SU-DHL-6 (cell line): Measurements from ENCODE around the gene HEATR5A.

Experiments
- CTCF ChIP-seq: fragments of 200-600 bp; sonication (generic); IDR thresholded peaks from one replicate; pipeline ENCODE4 v1.5.1; 2017; ENCODE audit warnings: antibody characterized with exemption, mild to moderate bottlenecking, low read length, moderate library complexity; ENCODE audit not compliant: insufficient read depth, poor library complexity, severe bottlenecking
- EZH2phosphoT487 ChIP-seq: fragments of 200-600 bp; sonication (generic), shearing (Covaris generic); conservative IDR thresholded peaks from 2 replicates; pipeline ENCODE4 v1.6.1; 2018; ENCODE audit warnings: mild to moderate bottlenecking, antibody characterized with exemption, low read length, moderate library complexity, mixed read lengths

DNA sequence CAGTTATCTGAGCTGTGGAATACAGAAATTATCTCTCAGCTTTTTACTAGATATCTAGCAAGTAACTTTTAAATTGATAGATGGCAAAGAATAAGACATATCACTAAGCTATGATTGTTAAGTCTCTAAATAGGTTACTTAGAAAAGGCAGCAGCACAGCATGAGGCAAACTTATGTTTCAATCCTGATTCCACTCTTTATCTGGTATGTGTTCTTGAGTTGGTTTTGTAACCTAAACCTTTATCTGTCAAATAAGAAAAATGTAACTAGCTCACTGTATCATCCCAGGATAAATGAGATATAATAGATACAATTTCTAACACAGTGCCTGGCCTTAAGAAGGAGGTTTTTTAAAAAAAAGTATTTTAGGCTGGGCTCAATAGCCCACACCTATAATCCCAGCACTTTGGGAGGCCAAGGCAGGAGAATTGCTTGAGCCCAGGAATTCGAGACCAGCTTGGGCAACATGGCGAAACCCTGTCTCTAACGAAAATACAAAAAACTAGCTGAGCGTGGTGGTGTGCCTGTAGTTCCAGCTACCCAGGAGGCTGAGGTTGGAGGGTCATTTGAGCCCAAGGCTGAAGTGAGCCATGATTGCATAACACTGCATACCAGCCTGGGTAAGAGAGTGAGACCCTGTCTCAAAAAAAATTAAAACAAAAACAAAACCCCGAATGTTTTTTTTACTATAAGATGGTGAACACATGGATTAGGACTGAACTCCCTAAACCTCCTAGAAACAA lies 56.8 kb downstream of the HEATR5A start:
- no peak for TF ChIP-seq CTCF
- TF ChIP-seq EZH2phosphoT487: no peak
